Fibroblast of mammary gland (primary cell): ENCODE measurements around the gene EFNA5.

Experiments
- DNase-seq: peaks from one replicate; pipeline ENCODE4 v3.0.0-alpha.2; 2010; ENCODE audit warnings: low read depth
- H3K4me3 ChIP-seq: 2 replicates; pipeline ENCODE4 v1.5.1; 2011; ENCODE audit warnings: low read depth, mild to moderate bottlenecking, low read length, moderate library complexity; ENCODE audit not compliant: control insufficient read depth
- TF ChIP-seq, protein P1 (sequence below): conservative IDR thresholded peaks from 2 replicates; pipeline ENCODE4 v1.5.1; 2011; ENCODE audit warnings: low read depth, low read length, inconsistent platforms; ENCODE audit not compliant: control insufficient read depth, insufficient read depth

Gene EFNA5

DNA sequence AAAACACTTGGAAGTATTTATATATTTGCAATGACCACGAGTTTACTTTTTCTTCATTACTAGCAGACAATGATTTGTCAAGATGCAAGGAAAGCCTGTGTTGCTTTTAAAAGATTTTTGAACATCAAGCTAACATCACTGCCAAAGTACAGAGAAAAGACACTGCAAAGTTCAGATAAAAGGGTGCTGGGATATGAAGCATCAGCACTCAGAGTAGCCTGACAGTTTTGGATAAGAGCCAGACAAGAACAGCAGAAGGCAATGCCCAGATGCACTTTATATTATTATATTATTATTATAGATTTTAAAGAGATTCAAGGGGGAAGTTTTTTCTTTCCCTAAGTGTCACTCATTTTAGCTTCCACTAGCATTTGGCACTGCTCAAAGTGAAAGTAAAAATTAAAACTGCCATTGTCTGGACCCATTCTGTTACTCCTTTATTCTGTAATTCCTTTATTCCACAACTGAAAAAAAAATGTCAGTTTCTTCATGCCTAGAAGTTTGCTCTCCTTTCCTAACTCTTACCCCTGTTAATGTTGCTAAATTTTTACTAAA lies 240.6 kb downstream of the EFNA5 start:
- peak; percentile 8 for DNase-seq
- TF ChIP-seq, protein P1, sequence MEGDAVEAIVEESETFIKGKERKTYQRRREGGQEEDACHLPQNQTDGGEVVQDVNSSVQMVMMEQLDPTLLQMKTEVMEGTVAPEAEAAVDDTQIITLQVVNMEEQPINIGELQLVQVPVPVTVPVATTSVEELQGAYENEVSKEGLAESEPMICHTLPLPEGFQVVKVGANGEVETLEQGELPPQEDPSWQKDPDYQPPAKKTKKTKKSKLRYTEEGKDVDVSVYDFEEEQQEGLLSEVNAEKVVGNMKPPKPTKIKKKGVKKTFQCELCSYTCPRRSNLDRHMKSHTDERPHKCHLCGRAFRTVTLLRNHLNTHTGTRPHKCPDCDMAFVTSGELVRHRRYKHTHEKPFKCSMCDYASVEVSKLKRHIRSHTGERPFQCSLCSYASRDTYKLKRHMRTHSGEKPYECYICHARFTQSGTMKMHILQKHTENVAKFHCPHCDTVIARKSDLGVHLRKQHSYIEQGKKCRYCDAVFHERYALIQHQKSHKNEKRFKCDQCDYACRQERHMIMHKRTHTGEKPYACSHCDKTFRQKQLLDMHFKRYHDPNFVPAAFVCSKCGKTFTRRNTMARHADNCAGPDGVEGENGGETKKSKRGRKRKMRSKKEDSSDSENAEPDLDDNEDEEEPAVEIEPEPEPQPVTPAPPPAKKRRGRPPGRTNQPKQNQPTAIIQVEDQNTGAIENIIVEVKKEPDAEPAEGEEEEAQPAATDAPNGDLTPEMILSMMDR: no peak
- H3K4me3 ChIP-seq: no peak overlapping the region

GRCh38 chr5:107428303-107428813 lies 242.4 kb downstream of the EFNA5 start:
- H3K4me3 ChIP-seq: no peak overlapping the region
- TF ChIP-seq, protein P1: no peak
- DNase-seq: no peak

GRCh38 chr5:107426872-107427271 lies 243.9 kb downstream of the EFNA5 start:
- TF ChIP-seq, protein P1: no peak
- no peak overlapping the region for H3K4me3 ChIP-seq
- DNase-seq: no peak

DNA sequence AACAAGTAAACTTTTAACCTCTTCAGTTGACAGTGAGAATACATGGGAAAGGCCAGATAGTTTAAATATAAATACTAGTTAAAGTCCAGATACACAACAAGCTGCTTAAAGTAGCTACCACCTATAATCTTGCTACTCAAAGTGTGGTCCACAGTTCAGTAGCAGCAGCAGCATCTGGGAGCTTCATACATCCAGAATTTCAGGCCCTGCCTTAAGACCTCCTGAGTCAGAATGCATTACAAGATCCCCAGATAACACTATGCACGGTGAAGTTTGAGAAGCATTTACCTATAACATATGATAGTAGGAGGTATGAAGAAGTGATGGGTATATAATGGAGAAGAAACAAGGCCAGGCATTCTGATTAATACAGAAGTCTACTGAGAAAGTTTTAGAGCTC lies 244.5 kb downstream of the EFNA5 start:
- no peak for DNase-seq

GRCh38 chr5:107425541-107426031 lies 245.2 kb downstream of the EFNA5 start:
- DNase-seq: peak; percentile 86
- TF ChIP-seq, protein P1: no peak
- no peak overlapping the region for H3K4me3 ChIP-seq

More for the DNA sequence above, 244.5 kb downstream of the EFNA5 start:
- TF ChIP-seq, protein P1: no peak
- H3K4me3 ChIP-seq: no peak overlapping the region

DNA sequence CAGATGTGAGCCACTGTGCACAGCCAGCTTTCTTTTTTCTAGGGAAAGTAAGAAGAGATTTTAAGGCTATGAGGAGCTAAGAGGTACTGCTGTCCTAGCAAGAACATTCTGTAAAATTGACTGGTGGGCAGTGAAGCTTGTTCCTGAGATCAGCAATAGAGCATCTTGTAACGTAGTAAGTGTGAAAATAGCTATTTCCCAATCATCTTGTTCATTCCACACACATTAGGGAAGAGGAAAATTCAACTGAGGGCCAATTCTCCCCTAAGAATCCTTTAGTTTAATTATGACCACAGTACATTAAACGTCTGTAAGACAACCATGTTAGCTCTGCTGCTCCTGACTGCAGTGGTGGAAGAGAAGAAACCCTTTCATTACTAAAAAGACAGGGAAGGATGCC lies 246.2 kb downstream of the EFNA5 start:
- TF ChIP-seq, protein P1: no peak
- H3K4me3 ChIP-seq: no peak overlapping the region
- peak; percentile 39 for DNase-seq
